ENCODE measurements around the gene RAB7A.

GRCh38 chr3:128680603-128681368, 45.2 kb upstream of the RAB7A start:
- TF ChIP-seq CTCF (conservative IDR thresholded peaks at IDR 0.05 in 1 of 2, IDR thresholded peaks at IDR 0.05 in 1 of 2; ENCODE audit: low read depth in 1 of 2, low read length in 2 of 2) (peak; percentile 94 to 99), EZH2 (IDR thresholded peaks at IDR 0.05; ENCODE audit: low read length, missing control alignments) (no peak)

All from fibroblast of lung (primary cell).